ENCODE measurements around the gene ALDH1A1.

DNA sequence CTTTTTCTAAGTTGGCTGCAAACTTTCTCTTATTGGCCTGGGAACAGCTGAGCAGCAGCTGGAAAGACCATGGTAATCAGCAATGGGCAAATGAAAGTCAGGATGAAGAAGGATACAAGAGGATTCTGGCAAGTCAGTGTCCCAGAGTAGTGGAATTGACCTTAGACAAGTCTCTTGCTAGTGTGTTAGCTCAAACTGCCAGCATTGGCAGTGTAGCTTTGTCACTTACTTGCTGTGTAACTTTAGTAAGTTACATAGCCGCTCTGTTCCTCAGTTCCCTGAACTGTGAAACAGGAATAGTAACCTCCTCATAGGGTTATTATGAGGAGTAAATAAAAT is 3.6 kb downstream of the ALDH1A1 start:
- TF ChIP-seq EZH2 (IDR thresholded peaks at IDR 0.05; ENCODE audit: insufficient read depth, poor library complexity, severe bottlenecking) (no peak), EZH2phosphoT487 (IDR thresholded peaks at IDR 0.05; ENCODE audit: insufficient read depth, low read depth) (no peak)

All from GM23248 (cell line).